PC-9 (cell line): Measurements from ENCODE around the gene KIAA1671. TPM values are rescaled to one million over a fixed set of nuclear protein-coding genes. Genes with fewer than 3 reads are reported as not detected.
A peak's percentile ranks its signal among the peaks of the same experiment; 100 is the strongest.

ENCODE experiments used
- BruUV-seq: library from RNA; stranded (reverse); fragments of 400-500 nt; replicated peaks from 2 replicates; lab custom pipeline; 2021; lab: Mats Ljungman, UMichigan
- CTCF ChIA-PET: fragments of 300-600 bp; sonication (Branson Sonifier 250); formaldehyde crosslinking; loops from one replicate; lab custom pipeline; 2022; ENCODE audit warnings: antibody characterized with exemption; lab: Charles Lee
- POLR2A ChIA-PET: fragments of 300-600 bp; sonication (Branson Sonifier 250); formaldehyde crosslinking; loops from one replicate; lab custom pipeline; 2022; ENCODE audit warnings: antibody characterized with exemption; ENCODE audit not compliant: unreplicated experiment; lab: Charles Lee
- DNase-seq, 2 experiments: peaks; one replicate each; pipeline versions ENCODE4 v3.0.0 to v3.0.0-alpha.2; 2015 to 2022; ENCODE audit warnings: mixed read lengths in 1 of 2
- H2AFZ ChIP-seq: fragments of 200-600 bp; sonication (generic); 2 replicates; pipeline ENCODE4 v1.8.1; 2017; ENCODE audit warnings: antibody characterized with exemption
- H3F3A ChIP-seq: fragments of 200-600 bp; sonication (generic); 2 replicates; pipeline ENCODE4 v1.8.1; 2017; ENCODE audit warnings: antibody characterized with exemption, mild to moderate bottlenecking, low read depth; ENCODE audit not compliant: insufficient read depth
- H3K27ac ChIP-seq: fragments of 200-600 bp; sonication (generic); 2 replicates; pipeline ENCODE4 v1.6.1; 2016; ENCODE audit warnings: mixed run types
- H3K27me3 ChIP-seq: fragments of 200-600 bp; sonication (generic); 2 replicates; pipeline ENCODE4 v1.6.1; 2016; ENCODE audit warnings: low read depth, mixed run types; ENCODE audit not compliant: insufficient read depth
- H3K36me3 ChIP-seq: fragments of 200-600 bp; sonication (generic); 2 replicates; pipeline ENCODE4 v1.6.1; 2016; ENCODE audit warnings: low read depth, mixed run types
- H3K4me1 ChIP-seq: fragments of 200-600 bp; sonication (generic); replicated peaks from 2 replicates; pipeline ENCODE4 v1.6.1; 2016; ENCODE audit warnings: mixed run types; ENCODE audit not compliant: insufficient read depth
- H3K4me2 ChIP-seq: fragments of 200-600 bp; sonication (generic); 2 replicates; pipeline ENCODE4 v1.6.1; 2017; ENCODE audit warnings: mixed run types
- H3K4me3 ChIP-seq: fragments of 200-600 bp; sonication (generic); 2 replicates; pipeline ENCODE4 v1.6.1; 2016; ENCODE audit warnings: mixed run types
- H3K79me2 ChIP-seq: fragments of 200-600 bp; sonication (generic); 2 replicates; pipeline ENCODE4 v1.6.1; 2017; ENCODE audit warnings: low read depth, mixed run types
- H3K9me2 ChIP-seq: fragments of 200-600 bp; sonication (generic); 2 replicates; pipeline ENCODE4 v1.8.1; 2017; ENCODE audit warnings: mild to moderate bottlenecking; ENCODE audit not compliant: insufficient read depth
- H3K9me3 ChIP-seq: fragments of 200-600 bp; sonication (generic); 2 replicates; pipeline ENCODE4 v1.8.1; 2016; ENCODE audit warnings: low read depth; ENCODE audit not compliant: insufficient read depth
- H4K20me1 ChIP-seq: fragments of 200-600 bp; sonication (generic); 2 replicates; pipeline ENCODE4 v1.8.1; 2017; ENCODE audit not compliant: insufficient read depth
- CTCF ChIP-seq: fragments of 200-600 bp; sonication (generic); conservative IDR thresholded peaks from 2 replicates; pipeline ENCODE4 v1.6.1; 2017; ENCODE audit warnings: mixed run types, antibody characterized with exemption, mild to moderate bottlenecking, moderate library complexity
- EZH2 ChIP-seq: fragments of 200-600 bp; sonication (generic); IDR thresholded peaks from 2 replicates; pipeline ENCODE4 v1.8.0; 2017; ENCODE audit warnings: antibody characterized with exemption, low read depth
- intact Hi-C: fragments of 100-400 bp; cut with micrococcal nuclease; formaldehyde crosslinking; loops from one replicate; pipeline ENCODE4 v1.10.0; 2022; ENCODE audit not compliant: unreplicated experiment
- total RNA-seq: library from RNA; stranded (reverse); gene quantifications from 2 replicates; pipeline ENCODE4 v1.2.3, GENCODE V29; 2021

KIAA1671 gene
- total RNA-seq, 1 experiment from 2014 or later = 44.3 TPM

- ChIA-PET CTCF (interaction anchor here (0.6 kb wide), 1 partner anchor 18 kb away, joined by 5 read pairs; no protein-coding TSS in a partner anchor), POLR2A (interaction anchor here (0.6 to 0.7 kb wide), 2 partner anchors 39 to 57 kb away, joined by 5 to 6 read pairs; no protein-coding TSS in a partner anchor)
- H3K79me2 ChIP-seq = 0 out of 2 replicates have a peak, but pooled peaks cover 8% of the 10 kb centered on the region
- no TSS peak for BruUV-seq
- no peak overlapping the region for H3K4me3 ChIP-seq
- intact Hi-C loops = loop anchor here (2.0 kb wide), 1 partner anchor 32 kb away; no protein-coding TSS in a partner anchor
- H2AFZ ChIP-seq = no peak overlapping the region
- H3K9me2 ChIP-seq = no peaks in the 10 kb centered on the region
- DNase-seq = peak in 1 of 2 experiments; percentile 66
- H3K4me1 ChIP-seq = peaks cover 28% of the 10 kb centered on the region
- H3F3A ChIP-seq = peaks cover 24% of the 10 kb centered on the region
- peak overlapping the region; percentile 46 for H3K4me2 ChIP-seq
- H3K9me3 ChIP-seq = no peaks in the 10 kb centered on the region
- H3K36me3 ChIP-seq = no peaks in the 10 kb centered on the region
- H4K20me1 ChIP-seq = peaks cover 3% of the 10 kb centered on the region
- no peak for TF ChIP-seq EZH2
- no peak for TF ChIP-seq CTCF
- H3K27ac ChIP-seq = peak overlapping the region; percentile 68
- H3K27me3 ChIP-seq = no peaks in the 10 kb centered on the region
Observed at GRCh38 chr22:25027043-25027906, 74.8 kb downstream of the KIAA1671 start.

GRCh38 chr22:25027959-25028840, 75.7 kb downstream of the KIAA1671 start:
- no peak overlapping the region for H3K4me2 ChIP-seq
- H3K27ac ChIP-seq = no peak overlapping the region
- no peaks in the 10 kb centered on the region for H3K27me3 ChIP-seq
- H2AFZ ChIP-seq = no peak overlapping the region
- H3K9me3 ChIP-seq = no peaks in the 10 kb centered on the region
- H3K4me3 ChIP-seq = no peak overlapping the region
- ChIA-PET POLR2A (no interaction called here), CTCF (interaction anchor here (0.6 kb wide), 1 partner anchor 61 kb away, joined by 4 read pairs; no protein-coding TSS in a partner anchor)
- peaks cover 24% of the 10 kb centered on the region for H3F3A ChIP-seq
- intact Hi-C loops = loop anchor here (2.0 kb wide), 1 partner anchor 33 kb away; no protein-coding TSS in a partner anchor
- H3K36me3 ChIP-seq = no peaks in the 10 kb centered on the region
- peaks cover 3% of the 10 kb centered on the region for H4K20me1 ChIP-seq
- BruUV-seq = TSS peak; percentile 4
- no peak for DNase-seq
- 0 out of 2 replicates have a peak, but pooled peaks cover 8% of the 10 kb centered on the region for H3K79me2 ChIP-seq
- TF ChIP-seq CTCF = peak; percentile 42
- TF ChIP-seq EZH2 = no peak
- H3K9me2 ChIP-seq = no peaks in the 10 kb centered on the region
- H3K4me1 ChIP-seq = peaks cover 28% of the 10 kb centered on the region

- Histone ChIP-seq H3K4me2 (no peak overlapping the region), H4K20me1 (peaks cover 3% of the 10 kb centered on the region), H3K9me2 (no peaks in the 10 kb centered on the region), H3K4me3 (no peak overlapping the region), H3K9me3 (no peaks in the 10 kb centered on the region), H3K36me3 (no peaks in the 10 kb centered on the region), H3K79me2 (0 out of 2 replicates have a peak, but pooled peaks cover 8% of the 10 kb centered on the region), H3F3A (peaks cover 24% of the 10 kb centered on the region), H2AFZ (no peak overlapping the region), H3K27me3 (no peaks in the 10 kb centered on the region), H3K4me1 (peaks cover 28% of the 10 kb centered on the region), H3K27ac (no peak overlapping the region)
- BruUV-seq = no TSS peak
- CTCF ChIA-PET = interaction anchor here (0.6 kb wide), 1 partner anchor 61 kb away, joined by 4 read pairs; no protein-coding TSS in a partner anchor
- no peak for DNase-seq
- intact Hi-C loops = no loop called here
- no peak for TF ChIP-seq EZH2
- no peak; the same call in 1 of the 2 replicates for TF ChIP-seq CTCF
- POLR2A ChIA-PET = no interaction called here
Observed at GRCh38 chr22:25028841-25029141, 76.3 kb downstream of the KIAA1671 start.
